Subcutaneous adipose tissue (tissue), 4 donors: ENCODE results near the gene TTYH2. TPM values are rescaled to one million over a fixed set of nuclear protein-coding genes. Genes with fewer than 3 reads are reported as not detected.

ENCODE experiments used
- CTCF ChIP-seq: fragments of 450-650 bp; IDR thresholded peaks from one replicate; pipeline ENCODE4 v1.5.1; 2016; ENCODE audit warnings: low read depth, mild to moderate bottlenecking, control low read depth, antibody characterized with exemption, moderate library complexity
- total RNA-seq, 4 donors: library from RNA; depleted of rRNA; stranded (reverse); fragments of >200 nt; gene quantifications; one replicate each; pipeline ENCODE4 v1.1.0, GENCODE V29; 2016

TTYH2 gene
- total RNA-seq, 4 donors from 2014 or later: 4.6 to 14.4 (median 5.9) TPM

DNA sequence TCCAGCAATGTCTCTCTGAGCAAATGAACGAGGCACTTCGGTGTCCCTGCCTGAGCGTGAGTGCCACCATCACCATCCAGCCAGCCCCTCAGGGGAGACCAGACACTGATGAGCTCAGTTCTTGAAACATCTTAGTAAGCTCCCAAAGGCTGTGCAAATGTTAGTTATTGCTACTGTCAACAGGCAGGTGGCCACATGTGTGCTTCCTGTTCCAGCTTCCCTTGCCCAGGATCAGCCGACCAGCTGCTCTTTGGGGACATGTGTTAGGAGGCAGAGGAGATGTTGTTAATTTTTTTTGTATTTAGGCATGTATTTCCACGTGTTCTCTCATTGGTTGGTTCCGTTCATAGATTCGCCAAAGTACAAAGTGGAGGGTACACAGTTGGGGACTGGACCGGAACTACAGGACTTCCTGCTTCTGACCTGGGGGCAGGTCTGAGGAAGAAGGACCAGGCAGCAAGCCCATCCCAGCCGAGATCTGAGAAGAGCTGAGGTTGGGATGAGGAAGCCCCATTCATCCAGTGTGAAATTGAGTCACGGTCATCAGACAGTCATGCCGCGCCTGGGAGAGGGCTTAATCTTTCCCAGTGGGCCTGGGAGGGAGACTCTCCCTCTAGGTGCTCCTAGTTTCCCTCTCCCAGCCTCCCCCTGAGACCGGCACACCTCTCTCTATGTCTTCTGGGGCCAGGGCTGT, 3.8 kb downstream of the TTYH2 start:
- TF ChIP-seq CTCF: no peak

GRCh38 chr17:74217888-74218287, 4.5 kb downstream of the TTYH2 start:
- no peak for TF ChIP-seq CTCF

DNA sequence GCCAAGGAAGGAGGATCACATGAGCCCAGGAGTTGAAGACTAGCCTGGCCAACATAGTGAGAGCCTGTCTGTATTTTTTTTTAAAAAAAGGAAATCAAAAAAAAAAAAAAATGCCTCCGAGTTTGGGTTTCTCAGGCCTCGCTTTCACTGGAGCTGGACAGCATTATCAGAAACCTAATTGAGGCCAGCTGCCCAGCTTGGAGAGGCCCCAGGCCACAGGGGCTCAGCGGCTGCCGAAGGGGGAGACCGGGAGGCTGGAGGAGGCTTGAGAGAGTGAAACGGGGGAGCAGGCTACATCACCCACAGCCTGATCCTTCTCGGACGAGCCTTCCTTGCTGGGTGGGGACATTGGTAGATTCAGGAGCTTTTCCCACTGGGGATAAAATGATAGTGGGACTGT, 5.1 kb downstream of the TTYH2 start:
- TF ChIP-seq CTCF: no peak

- TF ChIP-seq CTCF: no peak
These were observed 6.3 kb downstream of the TTYH2 start for GRCh38 chr17:74219576-74220133.

DNA sequence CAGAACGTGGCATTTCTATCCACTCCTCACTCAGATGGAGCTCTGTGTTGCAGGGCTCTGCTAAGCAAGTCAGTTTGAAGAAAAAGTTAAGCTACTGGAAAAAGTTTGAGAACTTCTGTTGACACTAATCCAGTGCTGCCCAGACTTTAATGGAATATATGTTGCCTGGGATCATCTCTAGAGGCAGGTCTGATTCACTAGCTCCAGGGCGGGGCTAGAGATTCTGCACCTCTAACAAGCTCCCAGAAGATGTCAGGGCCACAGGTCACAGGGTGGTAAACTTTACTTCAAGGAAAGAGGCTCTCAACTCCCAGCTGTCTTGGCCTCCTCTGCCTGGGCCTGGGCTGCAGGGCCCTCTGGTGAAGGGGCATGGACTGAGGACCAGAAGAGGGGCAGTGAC, 6.8 kb downstream of the TTYH2 start:
- no peak for TF ChIP-seq CTCF

DNA sequence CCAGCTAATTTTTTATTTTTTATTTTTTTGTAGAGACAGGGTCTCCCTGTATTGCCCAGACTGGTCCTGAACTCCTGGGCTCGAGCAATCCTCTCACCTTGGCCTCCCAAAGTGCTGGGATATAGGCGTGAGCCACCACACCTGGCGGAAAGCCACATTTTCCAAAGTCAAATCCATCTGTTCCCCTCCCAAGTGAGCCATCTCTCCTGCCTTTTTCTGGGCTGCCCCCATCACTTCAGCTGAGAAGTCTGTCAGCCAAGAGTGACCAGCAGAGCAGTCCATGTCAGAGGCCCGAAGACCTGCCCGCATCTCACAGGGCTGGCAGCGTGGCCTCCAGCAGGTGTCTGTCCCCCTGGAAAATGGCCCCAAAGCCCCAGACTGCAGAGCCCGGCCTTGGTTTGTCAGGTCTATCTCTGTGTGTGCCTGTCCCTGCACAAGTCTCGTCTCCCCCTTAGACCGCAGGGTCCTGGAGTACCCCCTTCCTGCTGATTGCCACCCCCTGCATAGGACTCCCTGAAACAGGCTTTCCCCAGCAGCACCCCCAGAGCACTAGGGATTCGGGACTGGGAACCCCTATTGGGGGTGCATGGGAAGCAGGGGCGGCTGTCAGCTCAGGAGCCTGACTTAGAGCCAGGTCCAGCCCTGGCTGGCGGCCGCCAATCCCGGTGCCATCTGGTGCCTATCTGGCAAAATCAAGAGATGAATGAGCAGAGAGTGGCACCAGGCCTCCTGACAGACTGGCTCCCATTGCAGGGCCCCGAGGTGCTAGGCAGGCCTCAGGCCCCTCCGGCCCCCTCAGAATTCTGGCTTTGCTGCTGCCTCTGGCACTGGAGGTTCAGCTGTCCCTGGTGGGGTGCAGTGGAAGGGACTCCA, 7.8 kb downstream of the TTYH2 start:
- TF ChIP-seq CTCF: no peak

- no peak for TF ChIP-seq CTCF
These were observed 9.0 kb downstream of the TTYH2 start for GRCh38 chr17:74222399-74222798.
